Activated CD4-positive, alpha-beta T cell treated with anti-CD3 and anti-CD28 coated beads, Interleukin-2, amount 10 ng/mL, durations not matched to agents 7 days and 5 days (primary cell): ENCODE results near the gene NUP62. TPM values are rescaled to one million over a fixed set of nuclear protein-coding genes. Genes with fewer than 3 reads are reported as not detected.

Experiments
- CTCF ChIA-PET: fragments of 350-600 bp; sonication (Branson Sonifier 250); formaldehyde crosslinking; loops from one replicate; lab custom pipeline; 2021; ENCODE audit warnings: antibody characterized with exemption; lab: Charles Lee
- POLR2A ChIA-PET: fragments of 350-600 bp; sonication (Branson Sonifier 250); formaldehyde crosslinking; loops from one replicate; lab custom pipeline; 2021; ENCODE audit warnings: antibody characterized with exemption; lab: Charles Lee
- DNase-seq: peaks from one replicate; pipeline ENCODE4 v3.0.0-alpha.2; 2020
- H3K27ac Mint-ChIP-seq: one replicate; pipeline ENCODE4 v1.8.0; 2021; ENCODE audit warnings: mild to moderate bottlenecking, moderate library complexity, mixed read lengths
- H3K27me3 Mint-ChIP-seq: one replicate; pipeline ENCODE4 v1.8.0; 2021; ENCODE audit warnings: mixed read lengths
- H3K36me3 Mint-ChIP-seq: one replicate; pipeline ENCODE4 v1.8.0; 2021; ENCODE audit warnings: low read depth, mixed read lengths
- H3K4me1 Mint-ChIP-seq: one replicate; pipeline ENCODE4 v1.8.0; 2021; ENCODE audit warnings: mixed read lengths
- H3K4me3 Mint-ChIP-seq: one replicate; pipeline ENCODE4 v1.8.0; 2021; ENCODE audit warnings: mild to moderate bottlenecking, moderate library complexity, mixed read lengths
- H3K9me3 Mint-ChIP-seq: one replicate; pipeline ENCODE4 v1.8.0; 2021; ENCODE audit warnings: mixed read lengths
- microRNA-seq: library from miRNA; unstranded; fragments of <30 nt; microRNA quantifications from one replicate; pipeline ENCODE4 v1.2.0, GENCODE V29; 2021; ENCODE audit warnings: borderline microRNAs expressed, borderline replicate concordance
- total RNA-seq, 2 experiments: library from RNA; stranded (reverse); gene quantifications; one replicate each; pipeline ENCODE4 v1.2.3, GENCODE V29; 2021

Gene NUP62
- total RNA-seq, 2 experiments from 2014 or later = 111 to 127 TPM

DNA sequence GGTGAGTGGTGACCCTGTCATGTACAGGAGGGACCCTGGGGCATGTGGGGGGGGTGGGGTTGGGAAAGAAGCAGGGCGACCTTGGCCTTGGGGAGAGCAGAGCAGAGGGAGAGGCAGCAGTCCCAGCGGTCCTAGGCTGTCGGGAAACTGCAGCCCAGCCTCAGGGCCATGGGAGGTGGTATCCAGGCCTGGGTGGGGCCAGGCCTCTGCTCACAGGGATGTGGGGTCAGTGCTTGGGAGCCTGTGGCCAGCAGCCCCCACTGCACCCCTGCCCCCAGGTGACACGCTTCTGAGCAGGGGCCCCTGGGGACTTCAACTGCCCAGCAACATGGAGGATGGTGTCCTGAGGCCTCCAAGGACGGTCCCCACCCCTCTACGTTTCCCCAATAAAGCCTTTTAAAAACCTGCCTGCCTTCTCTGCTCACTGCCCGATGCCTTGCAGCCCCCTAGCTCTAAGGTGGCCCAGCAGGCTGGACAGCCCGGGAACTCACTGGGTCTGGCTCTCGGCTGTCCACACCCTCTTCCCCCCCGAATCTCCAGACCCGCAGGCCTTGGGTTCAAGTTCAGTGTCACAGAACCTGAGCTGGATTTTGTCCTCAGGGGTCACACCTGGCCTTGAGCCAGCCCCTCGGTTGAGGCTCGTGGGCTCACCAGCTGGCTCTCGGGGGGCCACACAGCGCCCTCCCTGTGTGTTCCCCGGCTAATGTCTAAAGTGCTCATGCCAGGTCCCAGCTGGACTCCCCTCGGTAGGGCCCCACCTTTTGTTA, 68.8 kb downstream of the NUP62 start:
- no peak for DNase-seq
- Mint-ChIP-seq H3K27me3 (no peaks in the 10 kb centered on the region), H3K4me3 (no peak overlapping the region), H3K27ac (no peak overlapping the region), H3K36me3 (peaks cover 27% of the 10 kb centered on the region), H3K9me3 (no peaks in the 10 kb centered on the region), H3K4me1 (peaks cover 16% of the 10 kb centered on the region)
- ChIA-PET POLR2A (no interaction called here), CTCF (interaction anchor here (1.0 kb wide), 1 partner anchor 10 kb away, joined by 3 read pairs; no protein-coding TSS in a partner anchor)

DNA sequence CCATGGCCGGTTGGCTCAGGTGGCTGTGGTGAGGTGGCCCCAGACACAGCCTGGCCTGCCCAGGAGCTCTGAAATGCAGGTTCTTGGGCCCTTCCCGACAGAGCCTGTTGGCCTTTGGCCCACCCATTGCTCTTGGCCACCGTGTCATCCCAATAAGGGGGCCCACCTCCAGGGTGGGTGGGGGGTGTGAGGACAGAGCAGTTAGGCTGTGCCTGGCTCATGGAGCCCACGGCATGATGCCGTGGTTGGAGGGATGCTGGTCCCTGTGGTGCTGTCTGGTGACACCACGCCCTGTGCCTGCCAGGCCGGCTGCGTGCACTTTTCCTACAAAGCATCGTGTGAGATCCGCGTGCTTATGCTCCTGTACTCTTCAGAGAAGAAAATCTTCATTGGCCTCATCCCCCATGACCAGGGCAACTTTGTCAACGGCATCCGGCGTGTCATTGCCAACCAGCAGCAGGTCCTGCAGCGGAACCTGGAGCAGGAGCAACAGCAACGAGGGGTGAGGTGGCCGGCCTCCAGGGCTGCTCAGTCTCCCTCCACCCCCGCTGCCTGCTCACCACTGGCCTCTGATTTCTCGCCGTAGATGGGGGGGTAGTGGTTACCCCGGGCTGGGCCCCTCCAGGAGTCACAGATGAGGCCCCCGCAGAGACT, 69.5 kb downstream of the NUP62 start:
- Mint-ChIP-seq H3K4me1 (peaks cover 10% of the 10 kb centered on the region), H3K4me3 (no peak overlapping the region), H3K27ac (no peak overlapping the region), H3K27me3 (no peaks in the 10 kb centered on the region), H3K36me3 (peaks cover 22% of the 10 kb centered on the region), H3K9me3 (no peaks in the 10 kb centered on the region)
- ChIA-PET CTCF (interaction anchor here (1.0 kb wide), 1 partner anchor 9 kb away, joined by 3 read pairs; no protein-coding TSS in a partner anchor), POLR2A (no interaction called here)
- no peak for DNase-seq

DNA sequence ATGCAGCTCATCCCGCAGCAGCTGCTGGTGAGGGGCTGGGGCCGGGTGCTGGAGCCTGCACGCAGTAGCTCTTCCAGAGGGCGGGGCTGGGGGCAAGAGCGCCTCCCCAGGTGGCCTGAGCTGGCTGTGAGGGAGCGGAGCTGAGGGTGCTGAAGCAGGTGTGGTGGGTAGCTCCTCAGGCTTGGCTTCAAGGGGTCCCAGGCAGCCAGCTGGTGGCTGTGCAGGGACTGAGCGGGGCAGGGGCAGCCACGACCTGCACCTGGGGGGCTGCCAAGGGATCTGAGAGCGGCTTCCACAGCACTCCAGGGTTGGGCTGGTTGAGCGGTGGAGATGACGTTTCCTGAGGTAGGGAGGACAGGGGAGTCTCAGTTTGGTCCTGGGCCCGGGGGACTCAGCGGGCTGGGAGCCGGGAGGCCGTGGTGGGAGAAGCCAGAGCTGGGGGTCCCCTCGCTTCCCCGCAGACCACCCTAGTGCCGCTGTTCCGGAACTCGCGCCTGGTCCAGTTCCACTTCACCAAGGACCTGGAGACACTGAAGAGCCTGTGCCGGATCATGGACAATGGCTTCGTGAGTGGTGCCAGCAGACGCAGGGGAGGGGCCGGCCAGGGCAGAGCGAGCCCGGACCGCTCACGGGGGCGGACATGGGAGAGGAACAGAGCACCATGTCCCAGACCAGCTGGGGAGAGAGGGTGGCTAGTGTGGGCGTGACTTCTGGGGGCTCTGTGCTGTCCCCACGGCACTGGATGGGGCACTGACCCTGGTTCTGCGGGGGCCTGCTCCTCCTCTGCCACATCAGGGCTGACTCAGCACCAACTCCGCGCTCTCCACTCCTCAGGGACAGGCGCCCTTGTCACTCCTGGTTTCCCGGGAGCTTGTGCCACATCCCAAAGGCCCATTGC, 71.0 kb downstream of the NUP62 start:
- Mint-ChIP-seq H3K27me3 (no peaks in the 10 kb centered on the region), H3K9me3 (no peaks in the 10 kb centered on the region), H3K4me1 (peaks cover 6% of the 10 kb centered on the region), H3K27ac (no peak overlapping the region), H3K36me3 (peaks cover 14% of the 10 kb centered on the region), H3K4me3 (no peak overlapping the region)
- no peak for DNase-seq
- CTCF ChIA-PET = interaction anchor here (0.6 to 1.3 kb wide), 2 partner anchors 8 to 1285 kb away, joined by 3 to 4 read pairs; no protein-coding TSS in a partner anchor
- POLR2A ChIA-PET = interaction anchor here (0.6 kb wide), 1 partner anchor 9 kb away, joined by 4 read pairs; the partner anchor contains the start of gene PNKP

DNA sequence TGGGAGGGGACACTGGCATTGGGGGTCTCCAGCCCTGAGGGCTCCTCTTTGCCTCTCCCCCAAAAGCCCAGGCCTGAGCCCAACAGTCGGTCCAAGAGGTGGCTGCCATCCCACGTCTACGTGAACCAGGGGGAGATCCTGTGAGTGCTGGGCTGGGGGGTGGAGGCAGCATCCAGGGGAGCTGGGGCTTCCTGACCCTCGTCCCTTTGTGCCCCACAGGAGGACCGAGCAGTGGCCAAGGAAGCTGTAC, 71.5 kb downstream of the NUP62 start:
- no peaks in the 10 kb centered on the region for H3K9me3 Mint-ChIP-seq
- CTCF ChIA-PET = interaction anchor here (0.6 to 1.3 kb wide), 3 partner anchors 9 to 1285 kb away, joined by 3 to 4 read pairs (median 3); no protein-coding TSS in a partner anchor
- H3K4me3 Mint-ChIP-seq = no peak overlapping the region
- no peaks in the 10 kb centered on the region for H3K27me3 Mint-ChIP-seq
- DNase-seq = no peak
- H3K27ac Mint-ChIP-seq = peak overlapping the region; percentile 13
- H3K36me3 Mint-ChIP-seq = peaks cover 11% of the 10 kb centered on the region
- POLR2A ChIA-PET = interaction anchor here (0.6 kb wide), 1 partner anchor 10 kb away, joined by 4 read pairs; the partner anchor contains the start of gene PNKP
- H3K4me1 Mint-ChIP-seq = peaks cover 7% of the 10 kb centered on the region

DNA sequence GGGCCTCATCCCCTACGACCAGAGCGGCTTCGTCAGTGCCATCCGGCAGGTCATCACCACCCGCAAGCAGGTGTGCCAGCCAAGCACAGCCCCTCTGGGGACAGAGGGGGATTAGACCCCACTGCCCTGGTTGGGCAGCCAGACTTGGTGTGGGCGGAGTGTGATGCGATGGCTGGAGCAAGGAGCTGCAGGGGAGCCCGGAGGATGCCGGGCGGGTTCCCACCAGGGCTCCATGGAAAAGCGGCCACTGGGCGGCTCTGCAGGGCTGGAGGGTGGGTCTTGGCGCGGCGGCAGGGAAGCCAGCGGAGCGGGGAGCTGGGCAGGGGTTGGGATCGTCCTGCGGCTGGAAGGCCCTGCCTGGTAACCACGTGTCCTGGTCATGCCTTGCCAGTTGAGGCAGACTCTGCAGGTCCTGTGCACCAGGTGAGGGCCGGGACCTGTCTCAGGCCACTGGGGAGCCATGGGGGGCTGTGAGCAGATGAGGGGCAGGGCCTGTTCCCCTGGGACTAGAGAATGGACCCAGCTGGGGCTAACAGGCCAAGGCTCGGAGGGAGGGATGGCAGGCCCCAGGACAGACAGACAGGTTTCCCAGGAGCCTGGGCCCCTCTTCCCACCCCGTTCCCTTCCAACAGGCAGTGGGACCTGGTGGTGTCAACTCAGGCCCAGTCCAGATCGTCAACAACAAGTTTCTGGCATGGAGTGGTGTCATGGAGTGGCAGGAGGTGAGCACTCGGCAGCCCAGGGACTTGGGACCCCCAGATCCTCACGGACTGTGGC, 72.1 kb downstream of the NUP62 start:
- Mint-ChIP-seq H3K27ac (peak overlapping the region; percentile 13), H3K4me3 (no peak overlapping the region), H3K36me3 (peaks cover 12% of the 10 kb centered on the region), H3K9me3 (no peaks in the 10 kb centered on the region), H3K27me3 (peaks cover 4% of the 10 kb centered on the region), H3K4me1 (peaks cover 12% of the 10 kb centered on the region)
- POLR2A ChIA-PET = no interaction called here
- no peak for DNase-seq
- CTCF ChIA-PET = interaction anchor here (0.6 to 1.3 kb wide), 3 partner anchors 9 to 1284 kb away, joined by 3 to 4 read pairs (median 3); no protein-coding TSS in a partner anchor

Small RNAs within 50 kb of the gene (microRNA-seq; reads per million reads assigned to microRNA genes)
- not detected for gene MIR4750

Other genes with a start within 250 kb of the NUP62 start
- gene ADM5, start 239.9 kb downstream of the NUP62 start, total RNA-seq = 1 to 10 TPM; 3.7 to 4.9 TPM
- gene CPT1C, start 238.4 kb downstream of the NUP62 start, total RNA-seq = 1 to 10 TPM in 1 of 2 experiments, under 1 TPM in 1; 0.79 to 1.3 TPM
- gene TSKS, start 166.2 kb downstream of the NUP62 start, total RNA-seq = 1 to 10 TPM; 4.5 to 5.4 TPM
- 10 to 100 TPM; 77.2 to 87.9 TPM for gene AP2A1, start 162.5 kb downstream of the NUP62 start, total RNA-seq
- 10 to 100 TPM; 13.3 to 13.9 TPM for gene FUZ, start 116.2 kb downstream of the NUP62 start, total RNA-seq
- gene MED25, start 111.2 kb downstream of the NUP62 start, total RNA-seq = 10 to 100 TPM; 57.9 to 62.7 TPM
- 10 to 100 TPM; 60.7 to 76.8 TPM for gene PTOV1, start 78.3 kb downstream of the NUP62 start, total RNA-seq
- 100 to 1,000 TPM; 105 to 131 TPM for gene PNKP, start 61.9 kb downstream of the NUP62 start, total RNA-seq
- gene AKT1S1, start 52.1 kb downstream of the NUP62 start, total RNA-seq = 10 to 100 TPM; 17.5 to 18.9 TPM
- gene TBC1D17, start 51.8 kb downstream of the NUP62 start, total RNA-seq = 10 to 100 TPM; 33.2 to 33.8 TPM
- 1 to 10 TPM; 3.7 to 4.2 TPM for gene IL4I1, start 32.6 kb downstream of the NUP62 start, total RNA-seq
- 10 to 100 TPM; 10.5 to 12.1 TPM for gene ATF5, start 299 bp downstream of the NUP62 start, total RNA-seq
- gene SIGLEC11, start 31.7 kb upstream of the NUP62 start, total RNA-seq = not detected
- gene VRK3, start 95.9 kb upstream of the NUP62 start, total RNA-seq = 10 to 100 TPM; 75.4 to 86.9 TPM
- gene ZNF473, start 96.5 kb upstream of the NUP62 start, total RNA-seq = 10 to 100 TPM; 10.0 to 10.6 TPM
- not detected for gene IZUMO2, start 233.8 kb upstream of the NUP62 start, total RNA-seq